ENCODE results near the gene HCAR1. TPM values are rescaled to one million over a fixed set of nuclear protein-coding genes. Genes with fewer than 3 reads are reported as not detected.

Gene HCAR1
- total RNA-seq, result 0.27 TPM

- DNase-seq (ENCODE audit: low read depth in 2 of 3, low spot score in 2 of 3), result no peak
Measured at GRCh38 chr12:122730215-122731014, at the start of gene HCAR1. Gene HCAR1, minus strand, starts transcription at chr12:122730844. Its CDS starts 505 bp downstream, at chr12:122730339.

- no peak for DNase-seq (ENCODE audit: low read depth in 2 of 3, low spot score in 2 of 3)
Measured at GRCh38 chr12:122757568-122757967, 26.9 kb upstream of the HCAR1 start.

GRCh38 chr12:122754790-122755189, 24.1 kb upstream of the HCAR1 start:
- no peak for DNase-seq (ENCODE audit: low read depth in 2 of 3, low spot score in 2 of 3)

GRCh38 chr12:122753319-122753650, 22.6 kb upstream of the HCAR1 start:
- DNase-seq (ENCODE audit: low read depth in 2 of 3, low spot score in 2 of 3), result peak in 1 of 3 donors; percentile 36

- peak; percentile 96 to 97 (median 97) for DNase-seq (ENCODE audit: low read depth in 2 of 3, low spot score in 2 of 3)
Measured at GRCh38 chr12:122752464-122753318, 22.0 kb upstream of the HCAR1 start, which contains the start of gene DENR. Gene DENR, plus strand, starts transcription at chr12:122752824. Its CDS starts 878 bp downstream, at chr12:122753702.

- DNase-seq (ENCODE audit: low read depth in 2 of 3, low spot score in 2 of 3), result peak in 1 of 3 donors; percentile 27
Measured at GRCh38 chr12:122750781-122751515, 20.3 kb upstream of the HCAR1 start.

- DNase-seq (ENCODE audit: low read depth in 2 of 3, low spot score in 2 of 3), result no peak
Measured at GRCh38 chr12:122749569-122750332, 19.1 kb upstream of the HCAR1 start.

GRCh38 chr12:122747224-122748135, 16.8 kb upstream of the HCAR1 start:
- no peak for DNase-seq (ENCODE audit: low read depth in 2 of 3, low spot score in 2 of 3)

GRCh38 chr12:122743895-122744525, 13.4 kb upstream of the HCAR1 start:
- no peak for DNase-seq (ENCODE audit: low read depth in 2 of 3, low spot score in 2 of 3)

GRCh38 chr12:122740351-122740750, 9.7 kb upstream of the HCAR1 start:
- no peak for DNase-seq (ENCODE audit: low read depth in 2 of 3, low spot score in 2 of 3)

GRCh38 chr12:122738571-122738970, 7.9 kb upstream of the HCAR1 start:
- peak in 1 of 3 donors; percentile 53 for DNase-seq (ENCODE audit: low read depth in 2 of 3, low spot score in 2 of 3)

- DNase-seq (ENCODE audit: low read depth in 2 of 3, low spot score in 2 of 3), result no peak
Measured at GRCh38 chr12:122732611-122733010, 2.0 kb upstream of the HCAR1 start.

GRCh38 chr12:122732170-122732569, 1.5 kb upstream of the HCAR1 start:
- DNase-seq (ENCODE audit: low read depth in 2 of 3, low spot score in 2 of 3), result no peak

- DNase-seq (ENCODE audit: low read depth in 2 of 3, low spot score in 2 of 3), result no peak
Measured at GRCh38 chr12:122729583-122730214, 945 bp downstream of the HCAR1 start.

GRCh38 chr12:122726080-122726558, 4.5 kb downstream of the HCAR1 start:
- DNase-seq (ENCODE audit: low read depth in 2 of 3, low spot score in 2 of 3), result peak in 2 of 3 donors; percentile 87 to 90

GRCh38 chr12:122725452-122726079, 5.1 kb downstream of the HCAR1 start:
- no peak for DNase-seq (ENCODE audit: low read depth in 2 of 3, low spot score in 2 of 3)

- no peak for DNase-seq (ENCODE audit: low read depth in 2 of 3, low spot score in 2 of 3)
Measured at GRCh38 chr12:122724641-122725243, 5.9 kb downstream of the HCAR1 start.
